Hematopoietic multipotent progenitor cell (in vitro differentiated cells): ENCODE measurements around the gene IFT88. TPM values are rescaled to one million over a fixed set of nuclear protein-coding genes. Genes with fewer than 3 reads are reported as not detected.
"Not testable (repeated sequence)": the region's sequence is repeated elsewhere in the genome, so short reads cannot be mapped to it uniquely, and the experiment has no call there.

Source experiments
- DNase-seq, 3 donors: peaks; one replicate each; pipeline ENCODE4 v3.0.0-alpha.2; 2011 to 2015; ENCODE audit warnings: low read depth in 2 of 3, low spot score in 2 of 3
- total RNA-seq: library from RNA; depleted of rRNA; stranded (reverse); fragments of >200 nt; gene quantifications from one replicate; pipeline ENCODE4 v1.2.3, GENCODE V29; 2012

Gene IFT88
- total RNA-seq, 1 donor, result 7.0 TPM

DNA sequence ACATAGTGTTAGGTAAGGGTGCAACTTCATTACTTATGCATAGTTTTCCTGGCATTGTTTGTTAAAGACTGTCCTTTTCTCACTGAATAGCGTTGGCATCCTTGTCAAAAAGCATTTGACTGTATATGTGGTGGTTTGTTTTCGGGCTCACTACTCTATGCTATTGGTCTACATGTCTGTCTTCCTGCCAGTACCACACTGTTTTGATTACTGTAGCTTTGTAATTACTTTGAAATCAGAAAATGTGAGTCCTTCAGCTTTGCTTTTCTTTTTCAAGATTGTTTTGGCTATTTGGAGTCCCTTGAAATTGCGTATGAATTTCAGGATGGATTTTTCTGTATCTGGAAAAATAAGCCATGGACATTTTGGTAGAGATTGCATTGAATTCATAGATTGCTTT, 56.0 kb downstream of the IFT88 start:
- DNase-seq, result no peak

DNA sequence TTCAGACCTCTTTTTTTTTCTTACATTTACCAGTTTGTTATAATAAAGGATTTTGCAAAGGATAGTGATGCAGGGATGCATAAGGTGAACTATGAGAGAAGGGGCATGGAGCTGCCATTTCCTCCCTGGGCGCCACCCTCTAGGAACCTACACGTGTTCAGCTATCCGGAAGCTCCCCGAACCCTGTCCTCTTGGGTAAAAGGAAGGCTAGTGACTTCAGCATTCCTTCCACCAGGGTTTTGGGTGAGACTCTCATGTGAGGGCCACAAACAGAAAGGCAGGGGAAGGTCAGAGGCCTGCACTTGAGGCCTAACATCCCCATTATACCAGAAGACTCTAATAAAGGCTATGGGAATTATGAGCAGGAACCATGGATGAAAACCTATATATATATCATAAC, 57.3 kb downstream of the IFT88 start:
- DNase-seq, result no peak

DNA sequence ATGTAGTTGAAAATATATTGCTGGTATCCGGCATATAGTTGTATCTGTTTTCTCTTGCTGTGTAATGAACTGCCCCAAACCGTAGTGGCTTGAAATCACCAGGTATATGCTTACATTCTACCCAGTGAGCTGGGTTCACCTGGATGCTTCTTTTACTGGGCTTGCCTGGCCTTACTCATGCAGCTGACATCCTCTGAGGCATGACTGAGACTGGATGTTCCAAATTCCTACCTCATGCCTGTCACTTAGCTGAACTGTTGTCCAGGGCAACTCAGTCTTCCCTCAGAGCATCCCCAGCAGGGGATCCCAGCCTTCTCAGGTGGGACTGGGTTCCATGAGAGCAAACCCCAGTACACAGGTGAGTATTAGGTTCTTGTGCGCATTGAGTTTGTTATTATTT, 66.8 kb downstream of the IFT88 start:
- DNase-seq, result no peak

DNA sequence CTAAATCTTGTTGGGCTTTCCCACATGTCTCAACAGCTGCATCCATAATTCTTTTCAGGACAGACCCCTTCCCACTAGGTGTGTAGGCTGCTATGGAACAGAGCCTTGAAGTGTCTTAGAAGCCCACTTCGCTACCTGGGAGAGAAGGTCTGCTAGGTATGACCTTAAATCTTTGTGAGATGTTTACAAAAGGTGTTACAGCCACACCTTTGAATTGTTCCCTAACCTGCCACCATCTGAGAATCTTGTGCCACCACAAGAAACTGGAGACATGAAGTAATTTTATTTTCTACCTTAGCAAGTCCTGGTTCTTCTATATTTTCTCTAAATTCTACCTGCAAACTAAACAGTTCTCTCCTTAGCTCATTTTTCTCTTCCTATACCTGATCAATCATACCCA, 69.1 kb downstream of the IFT88 start:
- DNase-seq, result no peak

DNA sequence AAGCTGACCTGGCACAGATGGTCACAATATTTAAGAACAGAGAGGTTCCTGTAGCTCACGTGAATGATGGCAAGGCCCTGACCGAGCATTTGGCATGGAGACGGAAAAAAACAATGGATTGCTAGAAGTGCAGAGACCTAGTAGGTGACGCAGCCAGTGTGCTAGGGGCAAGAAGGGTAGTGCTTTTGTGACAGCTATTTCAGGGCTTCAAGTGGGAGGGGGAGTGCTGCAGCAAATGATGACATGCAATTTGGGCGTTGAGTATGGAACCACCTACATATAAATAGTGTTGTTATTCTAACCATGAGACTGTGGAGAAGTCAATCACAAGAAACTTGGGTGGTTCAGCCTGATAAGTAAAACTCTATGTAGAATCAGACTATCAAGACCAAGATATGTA, 70.9 kb downstream of the IFT88 start:
- DNase-seq, result no peak

GRCh38 chr13:20647758-20648157, 80.8 kb downstream of the IFT88 start:
- DNase-seq, result no peak

- no peak for DNase-seq
Measured at GRCh38 chr13:20652946-20653345, 86.0 kb downstream of the IFT88 start.

- DNase-seq, result no peak
Measured at GRCh38 chr13:20654156-20654555, 87.2 kb downstream of the IFT88 start.

GRCh38 chr13:20658451-20659040, 91.6 kb downstream of the IFT88 start:
- no peak for DNase-seq

DNA sequence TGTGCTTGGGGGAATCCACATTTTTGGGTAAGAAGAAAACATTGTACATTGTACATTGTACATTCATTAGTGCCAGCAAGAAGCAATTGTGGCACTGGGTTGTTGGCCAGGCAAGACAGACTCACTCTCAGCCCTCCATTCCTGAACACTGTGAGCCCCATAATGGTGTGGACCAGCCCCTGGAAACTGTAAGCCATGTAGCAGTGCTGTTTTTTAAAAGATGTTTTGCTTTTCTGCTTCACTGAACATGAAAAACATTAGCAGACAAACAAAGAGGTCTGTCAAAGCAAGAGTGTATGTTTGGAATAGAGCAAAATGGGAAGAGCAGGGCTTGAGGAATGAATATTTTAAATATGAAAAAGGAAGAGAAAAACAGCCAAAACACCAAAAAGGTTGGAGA, 97.4 kb downstream of the IFT88 start:
- DNase-seq, result no peak

GRCh38 chr13:20666948-20667347, 100.0 kb downstream of the IFT88 start:
- DNase-seq, result peak in 2 of 3 donors; percentile 1 to 28

- DNase-seq, result peak in 1 of 3 donors; percentile 3
Measured at GRCh38 chr13:20667857-20668437, 101.0 kb downstream of the IFT88 start.

DNA sequence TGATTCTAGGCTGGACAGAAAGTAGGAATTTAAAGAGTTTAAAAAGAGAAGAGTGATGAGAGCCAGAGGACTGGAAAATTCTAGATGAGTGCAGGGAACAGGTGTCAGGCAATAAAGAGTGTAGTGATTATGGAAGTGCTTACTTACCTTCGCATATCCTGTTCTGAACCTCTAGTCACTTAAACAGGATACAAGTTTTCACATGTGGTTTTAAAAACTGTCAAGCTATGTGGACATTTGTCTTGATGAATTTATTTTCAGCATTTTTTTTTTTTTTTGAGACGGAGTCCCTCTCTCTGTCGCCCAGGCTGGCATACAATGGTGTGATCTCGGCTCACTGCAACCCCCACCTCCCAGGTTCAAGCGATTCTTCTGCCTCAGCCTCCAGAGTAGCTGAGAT, 102.2 kb downstream of the IFT88 start:
- peak in 2 of 3 donors; percentile 3 to 38 for DNase-seq

DNA sequence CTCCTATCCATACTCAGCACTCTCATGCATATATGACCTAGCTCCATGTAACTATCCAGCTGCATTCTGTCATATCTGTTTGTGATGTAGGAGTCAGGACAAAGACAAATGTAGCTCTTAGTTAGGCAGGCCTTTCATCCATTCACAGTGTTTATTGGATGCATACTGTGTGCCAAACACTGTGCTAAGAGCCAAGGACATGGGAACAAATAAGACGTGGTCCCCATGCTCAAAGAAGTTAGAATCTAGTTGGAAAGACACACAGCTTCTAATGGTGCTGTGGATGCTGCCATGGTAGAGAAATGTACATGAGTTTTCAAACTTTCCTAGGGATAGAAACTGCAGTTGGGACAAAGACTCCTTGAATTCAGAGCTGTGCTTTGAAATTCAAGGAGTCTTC, 104.8 kb downstream of the IFT88 start:
- no peak for DNase-seq

GRCh38 chr13:20672772-20673171, 105.8 kb downstream of the IFT88 start:
- no peak for DNase-seq

GRCh38 chr13:20673715-20674114, 106.8 kb downstream of the IFT88 start:
- no peak for DNase-seq

DNA sequence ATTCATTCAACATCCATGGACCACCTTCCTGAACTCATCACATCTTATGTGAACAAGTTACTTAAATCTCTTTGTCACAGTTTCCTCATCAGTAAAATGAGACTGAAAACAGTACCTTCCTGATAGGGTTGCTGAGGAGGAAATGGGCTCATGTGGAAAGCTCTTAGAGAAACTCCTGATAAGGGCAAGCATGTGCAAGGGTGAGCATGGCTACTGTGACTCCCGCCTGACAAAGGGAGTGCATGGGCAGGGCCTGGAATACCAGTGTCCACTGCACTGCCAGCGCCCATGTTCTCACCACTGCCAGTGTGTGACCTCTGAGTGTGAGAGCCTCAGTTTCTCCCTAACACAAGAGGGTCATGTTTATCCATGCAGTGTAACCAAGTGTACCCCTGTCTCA, 109.3 kb downstream of the IFT88 start:
- no peak for DNase-seq

- DNase-seq, result not testable (repeated sequence)
Measured at GRCh38 chr13:20678606-20679005, 111.6 kb downstream of the IFT88 start.

- DNase-seq, result no peak
Measured at GRCh38 chr13:20679879-20680278, 112.9 kb downstream of the IFT88 start.

GRCh38 chr13:20680416-20681080, 113.6 kb downstream of the IFT88 start:
- DNase-seq, result no peak

GRCh38 chr13:20681481-20681880, 114.5 kb downstream of the IFT88 start:
- not testable (repeated sequence) for DNase-seq

GRCh38 chr13:20682061-20682460, 115.1 kb downstream of the IFT88 start:
- DNase-seq, result no peak
